Progenitor cell of endocrine pancreas (in vitro differentiated cells): ENCODE measurements around the gene SLC50A1. TPM values are rescaled to one million over a fixed set of nuclear protein-coding genes. Genes with fewer than 3 reads are reported as not detected.
A peak's percentile ranks its signal among the peaks of the same experiment; 100 is the strongest.

Source experiments
- DNase-seq: peaks from one replicate; pipeline ENCODE4 v3.0.0; 2021; ENCODE audit warnings: low spot score; ENCODE audit not compliant: unreplicated experiment
- H3K27ac Mint-ChIP-seq: 2 replicates; pipeline ENCODE4 v1.8.0; 2021; ENCODE audit warnings: mild to moderate bottlenecking, moderate library complexity, mixed read lengths
- H3K27me3 Mint-ChIP-seq: 2 replicates; pipeline ENCODE4 v1.8.0; 2021; ENCODE audit warnings: mixed read lengths
- H3K36me3 Mint-ChIP-seq: 2 replicates; pipeline ENCODE4 v1.8.0; 2022; ENCODE audit warnings: mixed read lengths; ENCODE audit not compliant: insufficient read depth
- H3K4me1 Mint-ChIP-seq: 2 replicates; pipeline ENCODE4 v1.8.0; 2021; ENCODE audit warnings: low read depth, mixed read lengths
- H3K4me3 Mint-ChIP-seq: 2 replicates; pipeline ENCODE4 v1.8.0; 2021; ENCODE audit warnings: low read depth, mild to moderate bottlenecking, moderate library complexity, mixed read lengths
- H3K9me3 Mint-ChIP-seq: 2 replicates; pipeline ENCODE4 v1.8.0; 2021; ENCODE audit warnings: low read depth, mixed read lengths
- CTCF ChIP-seq: fragments of 200-600 bp; sonication (generic); IDR thresholded peaks from one replicate; pipeline ENCODE4 v1.5.0; 2021; ENCODE audit warnings: antibody characterized with exemption, mild to moderate bottlenecking; ENCODE audit not compliant: unreplicated experiment
- total RNA-seq: library from RNA; stranded (reverse); gene quantifications from 2 replicates; pipeline ENCODE4 v1.2.1, GENCODE V29; 2021

The SLC50A1 gene
- total RNA-seq, 1 donor from 2014 or later = 33.3 TPM

GRCh38 chr1:155181371-155182051 lies 45.9 kb downstream of the SLC50A1 start:
- Mint-ChIP-seq H3K4me3 (no peak overlapping the region), H3K27me3 (no peaks in the 10 kb centered on the region), H3K4me1 (peaks cover 20% of the 10 kb centered on the region), H3K27ac (no peak overlapping the region), H3K36me3 (peaks cover 16% of the 10 kb centered on the region), H3K9me3 (no peaks in the 10 kb centered on the region)
- DNase-seq = no peak
- TF ChIP-seq CTCF = no peak

GRCh38 chr1:155182052-155182550 lies 46.4 kb downstream of the SLC50A1 start:
- no peaks in the 10 kb centered on the region for H3K9me3 Mint-ChIP-seq
- peaks cover 23% of the 10 kb centered on the region for H3K4me1 Mint-ChIP-seq
- no peak for DNase-seq
- H3K4me3 Mint-ChIP-seq = no peak overlapping the region
- TF ChIP-seq CTCF = no peak
- no peaks in the 10 kb centered on the region for H3K27me3 Mint-ChIP-seq
- peaks cover 16% of the 10 kb centered on the region for H3K36me3 Mint-ChIP-seq
- H3K27ac Mint-ChIP-seq = no peak overlapping the region

GRCh38 chr1:155183775-155184221 lies 48.1 kb downstream of the SLC50A1 start:
- no peak for TF ChIP-seq CTCF
- no peak for DNase-seq
- H3K36me3 Mint-ChIP-seq = peaks cover 17% of the 10 kb centered on the region
- no peak overlapping the region for H3K27ac Mint-ChIP-seq
- H3K4me1 Mint-ChIP-seq = peaks cover 32% of the 10 kb centered on the region
- no peaks in the 10 kb centered on the region for H3K27me3 Mint-ChIP-seq
- H3K9me3 Mint-ChIP-seq = no peaks in the 10 kb centered on the region
- no peak overlapping the region for H3K4me3 Mint-ChIP-seq

GRCh38 chr1:155184351-155184811 lies 48.7 kb downstream of the SLC50A1 start:
- H3K4me1 Mint-ChIP-seq = peaks cover 32% of the 10 kb centered on the region
- no peak for TF ChIP-seq CTCF
- no peak overlapping the region for H3K4me3 Mint-ChIP-seq
- no peak overlapping the region for H3K27ac Mint-ChIP-seq
- DNase-seq = no peak
- no peaks in the 10 kb centered on the region for H3K27me3 Mint-ChIP-seq
- peaks cover 15% of the 10 kb centered on the region for H3K36me3 Mint-ChIP-seq
- no peaks in the 10 kb centered on the region for H3K9me3 Mint-ChIP-seq

GRCh38 chr1:155184835-155185782 lies 49.5 kb downstream of the SLC50A1 start:
- peaks cover 32% of the 10 kb centered on the region for H3K4me1 Mint-ChIP-seq
- peaks cover 15% of the 10 kb centered on the region for H3K36me3 Mint-ChIP-seq
- no peak for DNase-seq
- no peaks in the 10 kb centered on the region for H3K9me3 Mint-ChIP-seq
- H3K4me3 Mint-ChIP-seq = no peak overlapping the region
- peak overlapping the region; percentile 93 for H3K27ac Mint-ChIP-seq
- H3K27me3 Mint-ChIP-seq = no peaks in the 10 kb centered on the region
- no peak for TF ChIP-seq CTCF
